HG02885 (cell line): Measurements from ENCODE around the gene BLTP3B.

Source experiments
- ATAC-seq: cut with Tn5 transposase; IDR thresholded peaks from one replicate; pipeline ENCODE4 v1.9.1; 2021; ENCODE audit warnings: mild to moderate bottlenecking; ENCODE audit not compliant: unreplicated experiment, poor library complexity

BLTP3B gene

DNA sequence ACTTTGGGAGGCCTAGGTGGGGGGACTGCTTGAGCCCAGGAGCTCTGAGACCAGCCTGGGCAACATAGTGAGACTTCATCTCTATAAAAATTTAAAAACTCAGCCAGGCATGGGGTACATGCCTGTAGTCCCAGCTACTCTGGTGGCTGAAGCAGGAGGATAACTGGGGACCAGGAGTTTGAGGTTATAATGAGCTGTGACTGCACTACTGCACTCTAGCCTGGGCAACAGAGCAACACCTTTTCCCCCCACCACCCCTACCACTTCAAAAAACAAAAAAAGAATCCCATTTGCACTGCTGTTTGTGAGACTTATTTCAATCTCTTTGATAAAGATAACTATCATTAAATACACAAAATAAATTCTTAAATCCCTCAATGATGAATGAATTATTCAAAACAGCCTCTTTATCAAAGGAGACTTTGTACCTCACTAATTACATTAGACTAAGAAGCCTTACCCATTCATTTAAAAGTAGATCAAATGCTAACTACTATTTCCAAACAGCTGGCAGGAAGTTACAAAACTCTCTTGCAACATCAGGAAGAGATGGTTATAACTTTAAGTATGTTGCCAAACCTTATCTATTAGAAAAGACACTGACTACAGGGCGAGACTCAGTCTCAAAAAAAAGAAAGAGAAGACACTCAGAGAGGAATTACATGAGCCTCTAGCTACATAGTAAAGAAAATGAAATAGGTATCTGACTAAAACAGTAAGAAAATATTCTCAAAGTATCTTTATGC, 14.7 kb downstream of the BLTP3B start:
- no peak for ATAC-seq

- no peak for ATAC-seq
Observed at GRCh38 chr12:100123316-100124095, 19.2 kb downstream of the BLTP3B start.

- ATAC-seq = no peak
Observed at GRCh38 chr12:100120355-100120754, 22.3 kb downstream of the BLTP3B start.

DNA sequence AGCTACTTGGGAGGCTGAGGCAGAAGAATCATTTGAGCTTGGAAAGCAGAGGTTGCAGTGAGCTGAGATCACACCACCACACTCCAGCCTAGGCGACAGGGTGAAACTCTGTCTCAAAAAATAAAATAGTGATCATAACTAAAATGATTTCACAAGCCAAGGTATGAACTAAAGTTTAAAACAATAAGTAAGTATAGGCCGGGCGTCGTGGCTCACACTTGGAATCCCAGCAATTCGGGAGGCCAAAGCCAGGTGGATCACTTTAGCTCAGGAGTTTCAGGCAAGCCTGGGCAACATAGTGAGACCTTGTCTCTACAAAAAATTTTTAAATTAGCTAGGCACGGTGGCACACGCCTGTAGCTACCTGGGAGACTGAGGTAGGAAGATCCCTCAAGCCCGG, 27.4 kb downstream of the BLTP3B start:
- no peak for ATAC-seq

DNA sequence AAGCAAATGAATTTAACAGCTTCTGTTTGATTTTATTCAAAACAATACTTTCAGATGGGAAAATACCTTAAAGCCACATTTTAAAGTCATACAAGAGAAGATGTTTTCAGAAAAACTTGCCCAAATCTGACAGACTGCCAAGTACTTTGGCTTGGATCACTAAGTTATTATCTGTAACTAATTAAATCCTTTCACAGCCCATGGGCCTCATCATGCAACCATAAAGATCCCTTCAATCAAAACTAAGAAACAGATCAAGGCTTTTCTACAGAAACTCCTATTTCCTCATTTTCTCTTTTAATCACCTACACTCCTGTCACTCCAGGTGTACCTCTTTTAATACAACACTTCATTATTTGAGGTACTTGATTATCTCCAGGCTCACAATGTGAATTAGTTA, 28.1 kb downstream of the BLTP3B start:
- no peak for ATAC-seq

GRCh38 chr12:100110276-100110675, 32.4 kb downstream of the BLTP3B start:
- no peak for ATAC-seq

DNA sequence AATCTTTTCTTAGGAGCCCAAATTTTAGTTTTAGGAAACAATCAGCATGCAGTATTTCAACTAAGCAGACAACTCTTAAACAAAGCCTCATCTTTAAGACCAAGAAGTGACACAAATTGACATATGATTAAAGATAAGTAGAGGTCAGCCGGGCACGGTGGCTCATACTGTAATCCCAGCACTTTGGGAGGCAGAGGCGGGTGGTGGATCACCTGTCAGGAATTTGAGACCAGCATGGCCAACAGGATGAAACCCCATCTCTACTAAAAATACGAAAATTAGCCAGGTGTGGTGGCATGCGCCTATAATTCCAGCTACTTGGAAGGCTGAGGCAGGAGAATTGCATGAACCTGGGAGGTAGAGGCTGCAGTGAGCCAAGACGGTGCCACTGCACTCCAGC, 35.8 kb downstream of the BLTP3B start:
- no peak for ATAC-seq

- ATAC-seq = no peak
Observed at GRCh38 chr12:100105661-100106060, 37.0 kb downstream of the BLTP3B start.

- no peak for ATAC-seq
Observed at GRCh38 chr12:100101000-100101399, 41.7 kb downstream of the BLTP3B start.
